Mesenchymal stem cell (in vitro differentiated cells and primary cell): ENCODE data around the gene PRKG2.

Experiments
- DNase-seq: peaks from one replicate; pipeline ENCODE4 v3.0.0-alpha.2; 2013
- H2AFZ ChIP-seq: one replicate; pipeline ENCODE4 v1.6.1; 2013; ENCODE audit warnings: low read depth, mild to moderate bottlenecking, control low read depth, inconsistent platforms, low read length, moderate library complexity
- H2AK5ac ChIP-seq: 2 replicates; pipeline ENCODE4 v1.6.1; 2013; ENCODE audit warnings: low read length, moderate library complexity, mild to moderate bottlenecking, inconsistent platforms; ENCODE audit not compliant: severe bottlenecking
- H2BK120ac ChIP-seq: one replicate; pipeline ENCODE4 v1.6.1; 2013; ENCODE audit warnings: low read depth, mild to moderate bottlenecking, inconsistent platforms, low read length, moderate library complexity
- H2BK12ac ChIP-seq, 2 experiments: one replicate each; pipeline ENCODE4 v1.6.1; 2013; ENCODE audit warnings: inconsistent platforms in 2 of 2, low read length in 2 of 2, mild to moderate bottlenecking in 2 of 2, moderate library complexity in 2 of 2, control low read depth in 1 of 2
- H2BK15ac ChIP-seq: one replicate; pipeline ENCODE4 v1.6.1; 2013; ENCODE audit warnings: mild to moderate bottlenecking, low read depth, inconsistent platforms; ENCODE audit not compliant: poor library complexity, severe bottlenecking
- H2BK5ac ChIP-seq: 2 replicates; pipeline ENCODE4 v1.6.1; 2013; ENCODE audit warnings: low read depth, mild to moderate bottlenecking, low read length, control low read depth, inconsistent platforms; ENCODE audit not compliant: poor library complexity, severe bottlenecking
- H3K14ac ChIP-seq, 2 experiments: one replicate each; pipeline ENCODE4 v1.6.1; 2013; ENCODE audit warnings: inconsistent platforms in 2 of 2, low read length in 2 of 2, control low read depth in 1 of 2, mild to moderate bottlenecking in 1 of 2, moderate library complexity in 1 of 2
- H3K18ac ChIP-seq, 2 experiments: one replicate each; pipeline ENCODE4 v1.6.1; 2013; ENCODE audit warnings: inconsistent platforms in 2 of 2, low read length in 2 of 2, control low read depth in 1 of 2, low read depth in 1 of 2, mild to moderate bottlenecking in 1 of 2
- H3K23ac ChIP-seq, 2 experiments: one replicate each; pipeline ENCODE4 v1.6.1; 2013; ENCODE audit warnings: inconsistent platforms in 2 of 2, low read length in 2 of 2, mild to moderate bottlenecking in 2 of 2, moderate library complexity in 2 of 2, control low read depth in 1 of 2
- H3K27ac ChIP-seq: 2 replicates; pipeline ENCODE4 v1.5.1; 2013; ENCODE audit warnings: mild to moderate bottlenecking, moderate library complexity, low read length, control low read depth, inconsistent platforms; ENCODE audit not compliant: poor library complexity, severe bottlenecking
- H3K27me3 ChIP-seq, 2 experiments: 2 replicates each; pipeline versions ENCODE4 v1.6.1 to v1.7.0; 2013; ENCODE audit warnings: low read length in 2 of 2, mild to moderate bottlenecking in 2 of 2, moderate library complexity in 2 of 2, control low read depth in 1 of 2, inconsistent platforms in 1 of 2; ENCODE audit not compliant: control insufficient read depth in 1 of 2, insufficient read depth in 1 of 2
- H3K36me3 ChIP-seq, 2 experiments: 2 replicates each; pipeline versions ENCODE4 v1.6.1 to v1.7.0; 2013; ENCODE audit warnings: low read length in 2 of 2, control low read depth in 1 of 2, inconsistent platforms in 1 of 2, low read depth in 1 of 2, mild to moderate bottlenecking in 1 of 2; ENCODE audit not compliant: insufficient read depth in 2 of 2, control insufficient read depth in 1 of 2
- H3K4ac ChIP-seq, 2 experiments: one replicate each; pipeline ENCODE4 v1.6.1; 2013; ENCODE audit warnings: inconsistent platforms in 2 of 2, low read length in 2 of 2, mild to moderate bottlenecking in 2 of 2, moderate library complexity in 2 of 2, control low read depth in 1 of 2, low read depth in 1 of 2
- H3K4me1 ChIP-seq: 2 replicates; pipeline ENCODE4 v1.6.1; 2013; ENCODE audit warnings: low read depth, low read length, control low read depth; ENCODE audit not compliant: control insufficient read depth, insufficient read depth
- H3K4me2 ChIP-seq: 2 replicates; pipeline ENCODE4 v1.6.1; 2013; ENCODE audit warnings: low read length, mild to moderate bottlenecking, inconsistent platforms; ENCODE audit not compliant: poor library complexity, severe bottlenecking
- H3K4me3 ChIP-seq, 2 experiments: 2 replicates each; pipeline versions ENCODE4 v1.5.1 to v1.7.0; 2013; ENCODE audit warnings: low read length in 2 of 2, mild to moderate bottlenecking in 2 of 2, control low read depth in 1 of 2, low read depth in 1 of 2; ENCODE audit not compliant: insufficient read depth in 1 of 2
- H3K79me1 ChIP-seq: replicated peaks from 2 replicates; pipeline ENCODE4 v1.6.1; 2013; ENCODE audit warnings: mild to moderate bottlenecking, control low read depth, low read length, inconsistent platforms; ENCODE audit not compliant: poor library complexity, severe bottlenecking
- H3K9ac ChIP-seq: 2 replicates; pipeline ENCODE4 v1.7.0; 2013; ENCODE audit warnings: mild to moderate bottlenecking, low read length, moderate library complexity
- H3K9me3 ChIP-seq: 2 replicates; pipeline ENCODE4 v1.7.0; 2013; ENCODE audit warnings: mild to moderate bottlenecking, low read length; ENCODE audit not compliant: control insufficient read depth
- H4K8ac ChIP-seq: one replicate; pipeline ENCODE4 v1.6.1; 2013; ENCODE audit warnings: inconsistent platforms, mild to moderate bottlenecking, low read length, moderate library complexity
- H4K91ac ChIP-seq: one replicate; pipeline ENCODE4 v1.6.1; 2013; ENCODE audit warnings: mild to moderate bottlenecking, low read length, inconsistent platforms
- WGBS: methylation state at CpG from one replicate; pipeline ENCODE4 v1.1.7; 2013; ENCODE audit warnings: mixed read lengths; 5-methylcytosine and 5-hydroxymethylcytosine counted together

The PRKG2 gene

DNA sequence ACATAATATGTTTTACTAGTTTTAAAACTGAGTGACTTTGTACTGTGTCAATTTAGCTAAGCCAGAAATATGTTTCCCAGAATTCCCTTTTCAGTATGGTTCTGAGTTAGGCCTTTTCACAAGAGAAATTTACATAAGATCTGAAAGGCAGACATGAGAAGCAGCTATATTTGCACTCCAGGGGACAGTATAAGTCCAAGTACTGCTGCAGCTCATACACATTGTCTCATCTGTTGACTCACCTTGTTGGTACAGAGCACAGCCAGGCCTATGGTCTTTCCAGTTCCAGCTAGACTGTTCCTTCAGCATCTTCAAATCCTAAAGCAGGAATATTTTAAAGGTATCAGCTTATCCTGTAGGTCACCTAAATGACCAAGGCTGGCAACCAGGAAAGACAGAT lies 131.0 kb downstream of the PRKG2 start:
- no peak overlapping the region for H4K91ac ChIP-seq
- H2BK15ac ChIP-seq = no peak overlapping the region
- H3K4me3 ChIP-seq = no peak overlapping the region
- DNase-seq = peak; percentile 6
- no peak overlapping the region for H3K4me2 ChIP-seq
- H4K8ac ChIP-seq = no peak overlapping the region
- H3K9me3 ChIP-seq = no peaks in the 10 kb centered on the region
- H3K79me1 ChIP-seq = no peaks in the 10 kb centered on the region
- no peak overlapping the region for H2BK5ac ChIP-seq
- H3K4ac ChIP-seq = no peak overlapping the region
- H2BK120ac ChIP-seq = no peak overlapping the region
- H2BK12ac ChIP-seq = no peak overlapping the region
- H3K27me3 ChIP-seq = no peaks in the 10 kb centered on the region
- H3K14ac ChIP-seq = no peak overlapping the region
- H3K18ac ChIP-seq = no peak overlapping the region
- H3K36me3 ChIP-seq = peaks cover 0 to 24% of the 10 kb centered on the region in 2 experiments
- H2AFZ ChIP-seq = no peak overlapping the region
- H3K27ac ChIP-seq = no peak overlapping the region
- H3K9ac ChIP-seq = peak overlapping the region; percentile 23
- H3K23ac ChIP-seq = no peak overlapping the region
- H3K4me1 ChIP-seq = no peaks in the 10 kb centered on the region
- no peak overlapping the region for H2AK5ac ChIP-seq

DNA sequence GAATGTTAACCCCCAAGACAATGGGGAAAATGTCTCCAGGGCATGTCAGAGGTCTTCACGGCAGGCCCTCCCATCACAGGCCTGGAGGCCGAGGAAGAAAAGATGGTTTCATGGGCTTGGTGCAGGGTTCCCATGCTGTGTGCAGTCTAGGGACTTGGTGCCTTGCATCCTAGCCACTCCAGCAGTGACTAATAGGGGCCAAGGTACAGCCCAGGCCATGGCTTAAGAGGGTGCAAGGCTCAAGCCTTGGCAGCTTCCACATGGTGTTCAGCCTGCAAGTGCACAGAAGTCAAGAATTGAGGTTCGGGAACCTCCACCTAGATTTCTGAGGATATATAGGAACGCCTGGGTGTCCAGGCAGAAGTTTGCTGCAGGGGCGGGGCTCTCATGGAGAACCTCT lies 133.9 kb downstream of the PRKG2 start:
- H3K9ac ChIP-seq = no peak overlapping the region
- no peak overlapping the region for H3K23ac ChIP-seq
- H2BK12ac ChIP-seq = no peak overlapping the region
- H2AFZ ChIP-seq = no peak overlapping the region
- H3K14ac ChIP-seq = no peak overlapping the region
- H4K8ac ChIP-seq = no peak overlapping the region
- H2BK120ac ChIP-seq = no peak overlapping the region
- H2AK5ac ChIP-seq = no peak overlapping the region
- H3K4me2 ChIP-seq = no peak overlapping the region
- H3K27me3 ChIP-seq = no peaks in the 10 kb centered on the region
- DNase-seq = no peak
- no peak overlapping the region for H2BK15ac ChIP-seq
- H3K79me1 ChIP-seq = no peaks in the 10 kb centered on the region
- 87% methylated on average over 5 of the region's 5 CpGs for WGBS
- no peak overlapping the region for H3K27ac ChIP-seq
- H3K36me3 ChIP-seq = peaks cover 0 to 6% of the 10 kb centered on the region in 2 experiments
- no peak overlapping the region for H3K4me3 ChIP-seq
- H2BK5ac ChIP-seq = no peak overlapping the region
- H3K9me3 ChIP-seq = no peaks in the 10 kb centered on the region
- H4K91ac ChIP-seq = no peak overlapping the region
- no peak overlapping the region for H3K18ac ChIP-seq
- no peaks in the 10 kb centered on the region for H3K4me1 ChIP-seq
- H3K4ac ChIP-seq = no peak overlapping the region

DNA sequence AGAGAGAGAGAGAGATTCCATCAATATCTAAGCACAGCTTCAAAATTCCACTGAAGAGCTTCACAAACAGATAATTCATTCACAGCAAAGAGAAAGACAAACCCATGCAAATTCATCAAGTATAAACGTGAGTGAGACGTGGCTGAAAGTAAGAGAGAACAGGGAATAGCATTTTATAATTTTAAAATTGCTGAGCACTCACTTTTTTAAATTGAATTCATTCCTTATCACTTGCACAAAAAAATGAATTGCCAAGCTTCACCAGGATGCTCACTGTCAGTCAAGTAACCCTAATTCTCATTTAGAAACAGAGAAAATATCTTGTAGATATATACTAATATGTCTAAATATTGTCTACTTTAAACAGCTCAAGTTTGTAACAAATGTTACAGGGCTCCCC lies 144.0 kb downstream of the PRKG2 start:
- H3K4me1 ChIP-seq = no peaks in the 10 kb centered on the region
- H4K91ac ChIP-seq = no peak overlapping the region
- no peak overlapping the region for H3K9ac ChIP-seq
- DNase-seq = no peak
- H3K27me3 ChIP-seq = no peaks in the 10 kb centered on the region
- no peak overlapping the region for H2AFZ ChIP-seq
- no peak overlapping the region for H2BK15ac ChIP-seq
- H3K4ac ChIP-seq = no peak overlapping the region
- H4K8ac ChIP-seq = no peak overlapping the region
- WGBS = no CpG with 5 or more reads among the region's 2 CpGs
- H3K23ac ChIP-seq = no peak overlapping the region
- H3K27ac ChIP-seq = no peak overlapping the region
- no peak overlapping the region for H3K18ac ChIP-seq
- no peak overlapping the region for H2AK5ac ChIP-seq
- no peak overlapping the region for H3K4me3 ChIP-seq
- H3K14ac ChIP-seq = no peak overlapping the region
- H2BK5ac ChIP-seq = no peak overlapping the region
- H3K36me3 ChIP-seq = no peaks in the 10 kb centered on the region
- H3K79me1 ChIP-seq = no peaks in the 10 kb centered on the region
- no peak overlapping the region for H2BK120ac ChIP-seq
- H3K9me3 ChIP-seq = no peaks in the 10 kb centered on the region
- H3K4me2 ChIP-seq = no peak overlapping the region
- H2BK12ac ChIP-seq = no peak overlapping the region

DNA sequence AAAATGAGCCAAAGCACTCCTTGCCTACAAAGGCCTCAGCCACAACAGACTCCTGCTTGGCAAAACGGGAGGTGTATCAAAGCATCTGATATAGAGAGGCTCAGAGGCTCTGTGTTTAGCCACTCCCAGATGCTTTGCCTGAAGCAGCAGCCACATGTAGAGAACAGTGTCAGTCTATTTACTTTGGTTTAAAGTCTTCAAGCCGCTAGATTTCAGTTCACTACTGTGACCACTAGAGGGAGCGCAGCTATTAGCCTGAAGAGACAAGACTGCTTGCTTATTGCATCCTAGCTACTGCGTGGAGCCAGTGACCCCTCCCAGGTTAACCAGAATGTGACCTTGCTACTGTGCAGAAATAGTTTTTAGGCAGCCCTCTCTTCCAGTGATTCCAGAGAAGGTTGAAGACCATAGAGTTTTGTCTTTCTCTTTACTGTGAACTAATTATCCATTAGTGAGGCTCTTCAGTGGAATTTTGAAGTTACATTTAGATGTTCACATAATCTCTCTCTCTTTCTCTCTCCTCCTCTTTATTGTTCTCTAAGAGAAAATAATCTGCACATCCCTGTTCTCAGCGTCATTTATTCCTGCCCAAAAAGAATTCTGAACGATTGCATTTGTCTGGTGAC lies 145.2 kb downstream of the PRKG2 start:
- Histone ChIP-seq H3K18ac (no peak overlapping the region), H3K79me1 (no peaks in the 10 kb centered on the region), H3K4me2 (no peak overlapping the region), H3K4me1 (no peaks in the 10 kb centered on the region), H4K91ac (no peak overlapping the region), H2BK15ac (no peak overlapping the region), H2AFZ (no peak overlapping the region), H2BK120ac (no peak overlapping the region), H3K9me3 (no peaks in the 10 kb centered on the region), H2BK12ac (no peak overlapping the region), H3K36me3 (no peaks in the 10 kb centered on the region), H3K23ac (no peak overlapping the region), H3K14ac (no peak overlapping the region), H3K27me3 (no peaks in the 10 kb centered on the region), H3K27ac (no peak overlapping the region), H2BK5ac (no peak overlapping the region), H4K8ac (no peak overlapping the region), H3K4me3 (no peak overlapping the region), H3K4ac (no peak overlapping the region), H3K9ac (no peak overlapping the region), H2AK5ac (no peak overlapping the region)
- under 1% methylated on average over 5 of the region's 6 CpGs for WGBS
- peak; percentile 82 for DNase-seq
